Measurements from ENCODE around the gene GPM6B. TPM values are rescaled to one million over a fixed set of nuclear protein-coding genes. Genes with fewer than 3 reads are reported as not detected.

GPM6B gene
- total and polyA plus RNA-seq, 2 donors (not counting 3 experiments of a cell fraction or from before 2014, with no cell fraction given), result 0.30 TPM; not detected in 1

- no peak overlapping the region for H3K4me3 ChIP-seq (replicated peaks in 1 of 3; ENCODE audit: insufficient read depth in 1 of 3, low read depth in 1 of 3, low read length in 3 of 3)
- no peaks in the 10 kb centered on the region for H3K9me3 ChIP-seq (replicated peaks; ENCODE audit: control insufficient read depth, insufficient read depth, low read length)
- POLR2A ChIA-PET, result interaction anchor here (0.6 kb wide), 1 partner anchor 1741 kb away, joined by 7 read pairs; no protein-coding TSS in a partner anchor
- no peak overlapping the region for H2AFZ ChIP-seq (ENCODE audit: low read depth, low read length)
- DNase-seq (ENCODE audit: low read depth, low spot score) (no peak), FAIRE-seq (no peak)
- H3K9me1 ChIP-seq (replicated peaks; ENCODE audit: control insufficient read depth, extremely low read depth, insufficient read depth, low read length), result no peaks in the 10 kb centered on the region
- TF ChIP-seq MAX (IDR thresholded peaks at IDR 0.05; ENCODE audit: insufficient read depth, insufficient read length) (no peak), POLR2AphosphoS5 (IDR thresholded peaks at IDR 0.05; ENCODE audit: insufficient read depth, low read depth, low read length) (no peak), MYC (IDR thresholded peaks at IDR 0.05; ENCODE audit: low read depth, low read length) (no peak), POLR2A (IDR thresholded peaks at IDR 0.05; ENCODE audit: low read depth, low read length) (no peak), JUN (IDR thresholded peaks at IDR 0.05; ENCODE audit: borderline replicate concordance, insufficient read depth, insufficient read length, low read depth) (no peak)
- dilution Hi-C loops (cut with MboI; ENCODE audit: extremely low pct_ligation_motif_present, low sequenced_read_pairs), result no loop called here
- no peaks in the 10 kb centered on the region for H4K20me1 ChIP-seq (replicated peaks; ENCODE audit: control insufficient read depth, extremely low read depth, insufficient read depth, low read length)
- no peaks in the 10 kb centered on the region for H3K27me3 ChIP-seq (ENCODE audit: control insufficient read depth in 2 of 2, insufficient read depth in 2 of 2, low read length in 2 of 2)
- no peaks in the 10 kb centered on the region for H3K79me2 ChIP-seq (ENCODE audit: control insufficient read depth, insufficient read depth, low read length)
- intact Hi-C loops (cut with micrococcal nuclease), result no loop called here
- CTCF ChIA-PET, result no interaction called here
- no peak overlapping the region for H3K27ac ChIP-seq (ENCODE audit: insufficient read depth, low read depth, low read length)
- no peaks in the 10 kb centered on the region for H3K36me3 ChIP-seq (ENCODE audit: control insufficient read depth in 2 of 2, extremely low read depth in 1 of 2, insufficient read depth in 2 of 2, low read length in 2 of 2)
- no peak overlapping the region for H3K9ac ChIP-seq (replicated peaks; ENCODE audit: extremely low read depth, insufficient read depth, low read length)
- H3K4me1 ChIP-seq (ENCODE audit: control insufficient read depth, extremely low read depth, insufficient read depth, low read length), result peaks cover 4% of the 10 kb centered on the region
- no TSS peak for BruUV-seq (replicated peaks)
- H3K4me2 ChIP-seq (ENCODE audit: insufficient read depth, low read length), result no peak overlapping the region
Observed at GRCh38 chrX:13776387-13776786, 40.5 kb downstream of the GPM6B start.

- dilution Hi-C loops (cut with MboI; ENCODE audit: extremely low pct_ligation_motif_present, low sequenced_read_pairs), result no loop called here
- TF ChIP-seq POLR2AphosphoS5 (IDR thresholded peaks at IDR 0.05; ENCODE audit: insufficient read depth, low read depth, low read length) (no peak), FOS (IDR thresholded peaks at IDR 0.05; ENCODE audit: borderline replicate concordance, insufficient read depth, low read length) (no peak), MAX (IDR thresholded peaks at IDR 0.05; ENCODE audit: insufficient read depth, insufficient read length) (no peak), POLR2A (IDR thresholded peaks at IDR 0.05; ENCODE audit: low read depth, low read length) (no peak), EZH2 (IDR thresholded peaks at IDR 0.05; ENCODE audit: borderline replicate concordance, low read depth, low read length, severe bottlenecking) (no peak), CTCF (IDR thresholded peaks at IDR 0.05; ENCODE audit: extremely low read depth in 1 of 2, insufficient read depth in 1 of 2, low read depth in 1 of 2, low read length in 2 of 2) (no peak), JUN (IDR thresholded peaks at IDR 0.05; ENCODE audit: borderline replicate concordance, insufficient read depth, insufficient read length, low read depth) (no peak), GATA2 (IDR thresholded peaks at IDR 0.05; ENCODE audit: insufficient read depth, insufficient read length, low read depth, low read length) (no peak), MYC (IDR thresholded peaks at IDR 0.05; ENCODE audit: low read depth, low read length) (no peak)
- Histone ChIP-seq H3K9me1 (replicated peaks; ENCODE audit: control insufficient read depth, extremely low read depth, insufficient read depth, low read length) (no peaks in the 10 kb centered on the region), H3K27ac (ENCODE audit: insufficient read depth, low read depth, low read length) (no peak overlapping the region), H3K4me2 (ENCODE audit: insufficient read depth, low read length) (no peak overlapping the region), H3K79me2 (ENCODE audit: control insufficient read depth, insufficient read depth, low read length) (no peaks in the 10 kb centered on the region), H3K36me3 (ENCODE audit: control insufficient read depth in 2 of 2, extremely low read depth in 1 of 2, insufficient read depth in 2 of 2, low read length in 2 of 2) (no peaks in the 10 kb centered on the region), H4K20me1 (replicated peaks; ENCODE audit: control insufficient read depth, extremely low read depth, insufficient read depth, low read length) (no peaks in the 10 kb centered on the region), H3K27me3 (ENCODE audit: control insufficient read depth in 2 of 2, insufficient read depth in 2 of 2, low read length in 2 of 2) (no peaks in the 10 kb centered on the region), H3K9ac (replicated peaks; ENCODE audit: extremely low read depth, insufficient read depth, low read length) (no peak overlapping the region), H3K4me1 (ENCODE audit: control insufficient read depth, extremely low read depth, insufficient read depth, low read length) (peaks cover 4% of the 10 kb centered on the region), H2AFZ (ENCODE audit: low read depth, low read length) (no peak overlapping the region), H3K9me3 (replicated peaks; ENCODE audit: control insufficient read depth, insufficient read depth, low read length) (no peaks in the 10 kb centered on the region), H3K4me3 (replicated peaks in 1 of 3; ENCODE audit: insufficient read depth in 1 of 3, low read depth in 1 of 3, low read length in 3 of 3) (no peak overlapping the region)
- intact Hi-C loops (cut with micrococcal nuclease), result no loop called here
- DNase-seq (ENCODE audit: low read depth, low spot score) (no peak), FAIRE-seq (peak; percentile 35)
- ChIA-PET POLR2A (no interaction called here), CTCF (no interaction called here)
- BruUV-seq (replicated peaks), result no TSS peak
Observed at GRCh38 chrX:13775837-13776236, 41.1 kb downstream of the GPM6B start.
